Measurements from ENCODE around the gene CELF2.

CELF2 gene

DNA sequence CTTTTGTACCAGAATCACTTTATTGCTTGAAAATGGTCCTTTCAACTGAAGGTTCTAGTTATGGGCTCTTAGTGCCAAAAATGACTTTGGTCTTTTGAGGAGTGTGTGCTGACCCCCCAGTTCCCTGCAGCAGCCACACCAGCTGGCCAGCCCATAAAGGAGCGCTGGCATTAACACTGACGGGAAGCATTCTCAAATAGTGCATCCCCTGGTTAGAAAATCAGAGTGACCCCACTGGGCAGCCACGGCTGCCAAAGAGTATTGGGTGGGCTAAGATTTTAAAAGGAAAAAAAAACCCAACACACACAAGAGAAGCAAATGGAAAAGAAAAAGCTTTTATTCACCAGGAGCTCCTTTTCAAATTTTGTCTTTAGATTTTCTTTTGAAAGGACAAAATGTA is 199.8 kb downstream of the CELF2 start:
- Histone ChIP-seq H2BK12ac (ENCODE audit: low read length) (no peak overlapping the region), H2AFZ (ENCODE audit: insufficient read depth, low read length, poor library complexity) (no peak overlapping the region), H3K14ac (ENCODE audit: low read length) (no peak overlapping the region), H2BK120ac (ENCODE audit: insufficient read depth, low read length, poor library complexity) (no peak overlapping the region), H3K9me3 (ENCODE audit: insufficient read depth, low read depth, low read length) (no peaks in the 10 kb centered on the region), H3K4ac (ENCODE audit: low read depth, low read length) (no peak overlapping the region), H3K9ac (ENCODE audit: low read length) (no peak overlapping the region), H2BK5ac (ENCODE audit: low read depth, low read length, poor library complexity) (no peak overlapping the region), H4K8ac (ENCODE audit: low read depth, low read length) (no peak overlapping the region), H3K36me3 (ENCODE audit: control insufficient read depth in 1 of 2, insufficient read depth in 2 of 2, low read length in 2 of 2) (no peaks in the 10 kb centered on the region), H4K12ac (ENCODE audit: low read depth, low read length) (no peak overlapping the region), H3K4me3 (ENCODE audit: low read depth, low read length) (no peak overlapping the region), H3K4me2 (ENCODE audit: low read length) (no peak overlapping the region), H3K18ac (ENCODE audit: low read length) (no peak overlapping the region), H3K27me3 (ENCODE audit: insufficient read depth, low read length) (no peaks in the 10 kb centered on the region), H2AK5ac (ENCODE audit: low read length) (no peak overlapping the region), H3K79me2 (ENCODE audit: control insufficient read depth, insufficient read depth, low read length, poor library complexity) (no peaks in the 10 kb centered on the region), H3K4me1 (ENCODE audit: control insufficient read depth in 1 of 2, insufficient read depth in 2 of 2, low read length in 2 of 2) (no peaks in the 10 kb centered on the region), H3K27ac (ENCODE audit: low read depth, low read length) (no peak overlapping the region), H3K23ac (ENCODE audit: low read length) (no peak overlapping the region), H3K79me1 (ENCODE audit: low read length) (no peaks in the 10 kb centered on the region), H4K91ac (ENCODE audit: low read depth, low read length) (no peak overlapping the region)
- WGBS (ENCODE audit: extremely low coverage, insufficient coverage, insufficient read length) = no CpG with 5 or more reads among the region's 3 CpGs
- no peak for DNase-seq

DNA sequence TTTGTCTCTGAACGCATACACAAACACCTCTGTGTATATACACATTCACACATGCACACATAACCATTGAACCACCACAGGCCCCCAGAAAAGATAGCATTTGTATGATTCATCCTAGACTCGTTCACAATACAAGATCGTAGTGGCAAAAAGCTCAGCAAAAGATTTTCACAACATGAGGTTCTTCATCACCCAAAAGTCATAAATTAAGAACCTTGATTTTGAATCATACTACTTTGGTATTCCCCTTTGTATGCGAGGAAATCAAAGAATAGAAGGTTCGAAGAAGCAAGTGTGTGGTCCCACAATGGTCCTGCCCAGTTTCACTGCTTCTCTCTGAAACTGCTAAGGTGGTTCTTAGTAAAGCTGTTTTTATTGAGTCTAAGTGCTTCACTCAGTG is 200.7 kb downstream of the CELF2 start:
- Histone ChIP-seq H3K9me3 (ENCODE audit: insufficient read depth, low read depth, low read length) (no peaks in the 10 kb centered on the region), H2BK120ac (ENCODE audit: insufficient read depth, low read length, poor library complexity) (no peak overlapping the region), H3K4me2 (ENCODE audit: low read length) (no peak overlapping the region), H3K79me1 (ENCODE audit: low read length) (no peaks in the 10 kb centered on the region), H4K91ac (ENCODE audit: low read depth, low read length) (no peak overlapping the region), H2AFZ (ENCODE audit: insufficient read depth, low read length, poor library complexity) (no peak overlapping the region), H4K12ac (ENCODE audit: low read depth, low read length) (no peak overlapping the region), H3K14ac (ENCODE audit: low read length) (no peak overlapping the region), H3K23ac (ENCODE audit: low read length) (no peak overlapping the region), H3K79me2 (ENCODE audit: control insufficient read depth, insufficient read depth, low read length, poor library complexity) (no peaks in the 10 kb centered on the region), H2BK5ac (ENCODE audit: low read depth, low read length, poor library complexity) (no peak overlapping the region), H2BK12ac (ENCODE audit: low read length) (no peak overlapping the region), H3K27me3 (ENCODE audit: insufficient read depth, low read length) (no peaks in the 10 kb centered on the region), H3K27ac (ENCODE audit: low read depth, low read length) (no peak overlapping the region), H3K4me3 (ENCODE audit: low read depth, low read length) (no peak overlapping the region), H3K4ac (ENCODE audit: low read depth, low read length) (no peak overlapping the region), H3K18ac (ENCODE audit: low read length) (no peak overlapping the region), H2AK5ac (ENCODE audit: low read length) (no peak overlapping the region), H4K8ac (ENCODE audit: low read depth, low read length) (no peak overlapping the region), H3K4me1 (ENCODE audit: control insufficient read depth in 1 of 2, insufficient read depth in 2 of 2, low read length in 2 of 2) (no peaks in the 10 kb centered on the region), H3K9ac (ENCODE audit: low read length) (no peak overlapping the region), H3K36me3 (ENCODE audit: control insufficient read depth in 1 of 2, insufficient read depth in 2 of 2, low read length in 2 of 2) (no peaks in the 10 kb centered on the region)
- WGBS (ENCODE audit: extremely low coverage, insufficient coverage, insufficient read length) = no CpG with 5 or more reads among the region's 5 CpGs
- no peak for DNase-seq

DNA sequence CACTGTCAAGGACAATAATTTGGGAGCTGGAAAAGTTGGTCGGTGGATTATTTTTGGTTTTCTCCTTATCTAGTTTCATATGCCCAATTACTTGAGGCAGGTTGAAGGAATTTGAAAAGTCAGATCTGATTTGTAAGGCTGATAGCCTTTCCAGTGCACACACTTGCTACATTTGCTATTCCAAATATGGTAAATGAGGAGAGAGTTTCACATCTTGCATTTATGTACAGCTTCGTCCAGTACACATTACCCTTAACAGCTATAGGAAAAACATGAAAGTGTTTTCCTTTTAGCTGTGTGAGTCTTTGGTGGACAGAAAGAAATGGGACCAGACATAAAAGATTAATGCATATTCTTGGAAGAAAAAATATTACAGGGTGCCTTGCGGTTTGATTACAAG is 201.8 kb downstream of the CELF2 start:
- Histone ChIP-seq H4K91ac (ENCODE audit: low read depth, low read length) (no peak overlapping the region), H3K23ac (ENCODE audit: low read length) (no peak overlapping the region), H3K14ac (ENCODE audit: low read length) (no peak overlapping the region), H3K4me2 (ENCODE audit: low read length) (no peak overlapping the region), H2BK12ac (ENCODE audit: low read length) (no peak overlapping the region), H3K79me1 (ENCODE audit: low read length) (no peaks in the 10 kb centered on the region), H3K4me3 (ENCODE audit: low read depth, low read length) (no peak overlapping the region), H2BK120ac (ENCODE audit: insufficient read depth, low read length, poor library complexity) (no peak overlapping the region), H4K8ac (ENCODE audit: low read depth, low read length) (no peak overlapping the region), H3K79me2 (ENCODE audit: control insufficient read depth, insufficient read depth, low read length, poor library complexity) (no peaks in the 10 kb centered on the region), H2BK5ac (ENCODE audit: low read depth, low read length, poor library complexity) (no peak overlapping the region), H4K12ac (ENCODE audit: low read depth, low read length) (no peak overlapping the region), H3K9me3 (ENCODE audit: insufficient read depth, low read depth, low read length) (no peaks in the 10 kb centered on the region), H3K27me3 (ENCODE audit: insufficient read depth, low read length) (no peaks in the 10 kb centered on the region), H3K18ac (ENCODE audit: low read length) (no peak overlapping the region), H3K27ac (ENCODE audit: low read depth, low read length) (no peak overlapping the region), H3K4ac (ENCODE audit: low read depth, low read length) (no peak overlapping the region), H2AK5ac (ENCODE audit: low read length) (no peak overlapping the region), H3K9ac (ENCODE audit: low read length) (no peak overlapping the region), H3K4me1 (ENCODE audit: control insufficient read depth in 1 of 2, insufficient read depth in 2 of 2, low read length in 2 of 2) (no peaks in the 10 kb centered on the region), H2AFZ (ENCODE audit: insufficient read depth, low read length, poor library complexity) (no peak overlapping the region), H3K36me3 (ENCODE audit: control insufficient read depth in 1 of 2, insufficient read depth in 2 of 2, low read length in 2 of 2) (no peaks in the 10 kb centered on the region)
- no CpG with 5 or more reads among the region's 3 CpGs for WGBS (ENCODE audit: extremely low coverage, insufficient coverage, insufficient read length)
- DNase-seq = no peak

DNA sequence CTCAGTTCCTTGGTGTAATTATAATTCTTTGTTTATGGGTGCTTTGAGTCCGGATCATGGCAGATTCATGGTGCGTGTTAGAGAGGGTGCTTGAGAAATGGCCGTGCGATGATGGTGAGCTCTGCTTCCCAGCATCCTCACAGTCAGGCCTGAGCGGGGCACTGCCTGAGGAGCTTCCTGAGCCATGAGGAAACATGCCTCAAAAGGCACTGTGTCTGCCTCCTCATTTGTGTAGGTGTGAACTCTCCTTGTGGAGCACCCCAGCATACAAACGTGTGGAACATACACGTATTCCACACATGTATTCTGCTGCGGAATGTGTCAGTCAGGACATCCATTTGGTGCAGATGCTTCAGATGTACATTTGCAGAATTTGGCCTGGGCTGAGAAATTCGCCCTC is 205.4 kb downstream of the CELF2 start:
- H3K4me2 ChIP-seq (ENCODE audit: low read length) = no peak overlapping the region
- WGBS (ENCODE audit: extremely low coverage, insufficient coverage, insufficient read length) = no CpG with 5 or more reads among the region's 9 CpGs
- no peak overlapping the region for H2AFZ ChIP-seq (ENCODE audit: insufficient read depth, low read length, poor library complexity)
- H3K4ac ChIP-seq (ENCODE audit: low read depth, low read length) = no peak overlapping the region
- H3K79me2 ChIP-seq (ENCODE audit: control insufficient read depth, insufficient read depth, low read length, poor library complexity) = no peaks in the 10 kb centered on the region
- H2BK5ac ChIP-seq (ENCODE audit: low read depth, low read length, poor library complexity) = no peak overlapping the region
- H4K8ac ChIP-seq (ENCODE audit: low read depth, low read length) = no peak overlapping the region
- no peak overlapping the region for H2BK12ac ChIP-seq (ENCODE audit: low read length)
- no peak overlapping the region for H4K91ac ChIP-seq (ENCODE audit: low read depth, low read length)
- no peaks in the 10 kb centered on the region for H3K4me1 ChIP-seq (ENCODE audit: control insufficient read depth in 1 of 2, insufficient read depth in 2 of 2, low read length in 2 of 2)
- H3K27me3 ChIP-seq (ENCODE audit: insufficient read depth, low read length) = no peaks in the 10 kb centered on the region
- H3K4me3 ChIP-seq (ENCODE audit: low read depth, low read length) = no peak overlapping the region
- H4K12ac ChIP-seq (ENCODE audit: low read depth, low read length) = no peak overlapping the region
- H3K36me3 ChIP-seq (ENCODE audit: control insufficient read depth in 1 of 2, insufficient read depth in 2 of 2, low read length in 2 of 2) = no peaks in the 10 kb centered on the region
- no peak overlapping the region for H3K23ac ChIP-seq (ENCODE audit: low read length)
- no peaks in the 10 kb centered on the region for H3K9me3 ChIP-seq (ENCODE audit: insufficient read depth, low read depth, low read length)
- H3K79me1 ChIP-seq (ENCODE audit: low read length) = no peaks in the 10 kb centered on the region
- H2BK120ac ChIP-seq (ENCODE audit: insufficient read depth, low read length, poor library complexity) = no peak overlapping the region
- H2AK5ac ChIP-seq (ENCODE audit: low read length) = no peak overlapping the region
- H3K27ac ChIP-seq (ENCODE audit: low read depth, low read length) = no peak overlapping the region
- H3K18ac ChIP-seq (ENCODE audit: low read length) = no peak overlapping the region
- no peak overlapping the region for H3K9ac ChIP-seq (ENCODE audit: low read length)
- no peak overlapping the region for H3K14ac ChIP-seq (ENCODE audit: low read length)
- DNase-seq = no peak

Data from trophoblast cell (in vitro differentiated cells and primary cell).